Left renal cortex interstitium (tissue), 4 donors: ENCODE measurements around the gene ZNF664. TPM values are rescaled to one million over a fixed set of nuclear protein-coding genes. Genes with fewer than 3 reads are reported as not detected.
"Not testable (repeated sequence)": the region's sequence is repeated elsewhere in the genome, so short reads cannot be mapped to it uniquely, and the experiment has no call there.

ENCODE experiments used
- DNase-seq, 4 donors: peaks; one replicate each; pipeline ENCODE4 v3.0.0-alpha.2; 2013; ENCODE audit warnings: low read depth in 4 of 4, low spot score in 2 of 4, missing footprints in 1 of 4
- polyA plus RNA-seq, 4 donors: library from polyadenylated mRNA; unstranded; fragments of 120-200 nt; gene quantifications; one replicate each; pipeline ENCODE4 v1.2.1, GENCODE V29; 2013; ENCODE audit not compliant: insufficient read length in 4 of 4

ZNF664 gene
- polyA plus RNA-seq, 4 donors, result 158 to 180 (median 163) TPM

DNA sequence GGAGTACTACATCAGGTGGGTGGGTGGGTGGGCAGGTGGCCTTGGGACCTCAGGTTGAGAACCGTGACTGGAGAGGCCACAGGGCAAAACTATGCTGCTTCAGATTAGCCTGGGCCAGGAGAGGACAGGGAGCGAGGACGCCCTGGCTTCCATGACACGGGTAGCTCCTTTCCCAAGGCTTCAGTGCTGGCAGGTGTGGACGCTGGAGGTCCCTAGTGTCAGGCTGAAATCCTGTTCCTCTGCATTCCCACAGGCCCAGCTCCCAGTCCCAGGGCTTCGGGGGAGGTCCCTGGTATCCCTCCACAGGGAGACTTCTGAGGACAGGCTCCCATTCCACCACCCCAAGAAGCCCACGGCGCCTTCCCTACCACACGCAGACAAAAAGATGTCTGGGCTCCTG, 32.0 kb upstream of the ZNF664 start:
- no peak for DNase-seq

- DNase-seq, result no peak
These were observed 31.3 kb upstream of the ZNF664 start for GRCh38 chr12:123941624-123942237.

- no peak for DNase-seq
These were observed 30.8 kb upstream of the ZNF664 start for GRCh38 chr12:123942238-123942653.

GRCh38 chr12:123942911-123943648, 29.9 kb upstream of the ZNF664 start:
- DNase-seq, result no peak

- no peak for DNase-seq
These were observed 29.2 kb upstream of the ZNF664 start for GRCh38 chr12:123943816-123944215.

DNA sequence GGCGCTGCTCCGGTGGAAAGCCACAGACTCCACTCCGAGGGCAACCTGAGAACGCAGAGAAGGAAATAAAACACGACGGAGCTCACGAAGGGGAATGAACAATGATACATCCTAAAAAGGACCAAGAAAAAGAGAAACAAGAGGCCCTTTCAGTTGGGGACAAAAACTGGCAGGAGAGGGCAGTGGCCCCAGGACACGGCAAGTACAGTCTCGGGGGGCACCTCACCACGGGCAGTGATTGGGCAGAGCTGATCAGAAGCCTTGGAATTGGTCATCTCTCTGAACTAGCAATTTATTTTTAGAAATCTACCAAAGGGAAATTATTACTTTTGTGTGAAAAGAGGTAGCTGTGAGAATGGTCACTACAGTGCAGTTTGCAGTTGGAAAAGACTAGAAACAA, 28.3 kb upstream of the ZNF664 start:
- DNase-seq, result no peak

- no peak for DNase-seq
These were observed 27.5 kb upstream of the ZNF664 start for GRCh38 chr12:123945287-123946151.

- no peak for DNase-seq
These were observed 26.9 kb upstream of the ZNF664 start for GRCh38 chr12:123946152-123946515.

DNA sequence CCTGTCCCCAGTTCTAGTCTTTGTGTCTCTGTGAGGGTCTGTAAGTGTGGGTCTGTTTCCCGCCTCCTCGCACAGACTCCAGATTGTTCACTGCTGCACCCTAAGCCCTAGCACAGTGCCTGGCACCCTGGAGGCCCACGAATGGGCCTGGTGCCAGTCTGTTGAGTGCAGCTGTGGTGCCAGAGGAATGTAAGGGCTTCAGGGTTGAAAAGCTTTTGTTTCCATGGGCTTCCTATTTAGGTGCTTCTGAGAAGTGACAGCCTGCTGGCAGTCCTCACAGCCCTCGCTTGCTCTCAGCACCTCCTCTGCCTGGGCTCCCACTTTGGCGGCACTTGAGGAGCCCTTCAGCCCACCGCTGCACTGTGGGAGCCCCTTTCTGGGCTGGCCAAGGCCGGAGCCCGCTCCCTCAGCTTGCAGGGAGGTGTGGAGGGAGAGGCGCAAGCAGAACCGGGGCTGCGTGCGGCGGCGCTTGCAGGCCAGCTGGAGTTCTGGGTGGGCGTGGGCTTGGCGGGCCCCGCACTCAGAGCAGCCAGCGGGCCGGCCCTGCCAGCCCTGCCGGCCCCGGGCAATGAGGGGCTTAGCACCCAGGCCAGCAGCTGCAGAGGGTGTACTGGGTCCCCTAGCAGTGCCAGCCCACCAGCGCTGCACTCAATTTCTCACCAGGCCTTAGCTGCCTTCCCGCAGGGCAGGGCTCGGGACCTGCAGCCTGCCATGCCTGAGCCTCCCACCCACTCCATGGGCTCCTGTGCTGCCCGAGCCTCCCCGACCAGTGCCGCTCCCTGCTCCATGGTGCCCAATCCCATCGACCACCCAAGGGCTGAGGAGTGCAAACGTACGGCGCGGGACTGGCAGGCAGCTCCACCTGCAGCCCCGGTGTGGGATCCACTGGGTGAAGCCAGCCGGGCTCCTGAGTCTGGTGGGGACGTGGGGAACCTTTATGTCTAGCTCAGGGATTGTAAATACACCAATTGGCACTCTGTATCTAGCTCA, 26.2 kb upstream of the ZNF664 start:
- not testable (repeated sequence) for DNase-seq

DNA sequence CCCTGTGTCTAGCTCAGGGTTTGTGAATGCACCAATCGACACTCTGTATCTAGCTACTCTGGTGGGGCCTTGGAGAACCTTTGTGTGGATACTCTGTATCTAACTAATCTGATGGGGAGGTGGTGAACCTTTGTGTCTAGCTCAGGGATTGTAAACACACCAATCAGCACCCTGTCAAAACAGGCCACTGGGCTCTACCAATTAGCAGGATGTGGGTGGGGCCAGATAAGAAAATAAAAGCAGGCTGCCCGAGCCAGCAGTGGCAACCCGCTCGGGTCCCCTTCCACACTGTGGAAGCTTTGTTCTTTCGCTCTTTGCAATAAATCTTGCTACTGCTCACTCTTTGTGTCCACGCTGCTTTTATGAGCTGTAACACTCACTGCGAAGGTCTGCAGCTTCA, 25.5 kb upstream of the ZNF664 start:
- not testable (repeated sequence) for DNase-seq

- no peak for DNase-seq
These were observed 24.6 kb upstream of the ZNF664 start for GRCh38 chr12:123948401-123948795.

- no peak for DNase-seq
These were observed 23.9 kb upstream of the ZNF664 start for GRCh38 chr12:123948796-123949769.

- no peak for DNase-seq
These were observed 23.2 kb upstream of the ZNF664 start for GRCh38 chr12:123949770-123950165.

DNA sequence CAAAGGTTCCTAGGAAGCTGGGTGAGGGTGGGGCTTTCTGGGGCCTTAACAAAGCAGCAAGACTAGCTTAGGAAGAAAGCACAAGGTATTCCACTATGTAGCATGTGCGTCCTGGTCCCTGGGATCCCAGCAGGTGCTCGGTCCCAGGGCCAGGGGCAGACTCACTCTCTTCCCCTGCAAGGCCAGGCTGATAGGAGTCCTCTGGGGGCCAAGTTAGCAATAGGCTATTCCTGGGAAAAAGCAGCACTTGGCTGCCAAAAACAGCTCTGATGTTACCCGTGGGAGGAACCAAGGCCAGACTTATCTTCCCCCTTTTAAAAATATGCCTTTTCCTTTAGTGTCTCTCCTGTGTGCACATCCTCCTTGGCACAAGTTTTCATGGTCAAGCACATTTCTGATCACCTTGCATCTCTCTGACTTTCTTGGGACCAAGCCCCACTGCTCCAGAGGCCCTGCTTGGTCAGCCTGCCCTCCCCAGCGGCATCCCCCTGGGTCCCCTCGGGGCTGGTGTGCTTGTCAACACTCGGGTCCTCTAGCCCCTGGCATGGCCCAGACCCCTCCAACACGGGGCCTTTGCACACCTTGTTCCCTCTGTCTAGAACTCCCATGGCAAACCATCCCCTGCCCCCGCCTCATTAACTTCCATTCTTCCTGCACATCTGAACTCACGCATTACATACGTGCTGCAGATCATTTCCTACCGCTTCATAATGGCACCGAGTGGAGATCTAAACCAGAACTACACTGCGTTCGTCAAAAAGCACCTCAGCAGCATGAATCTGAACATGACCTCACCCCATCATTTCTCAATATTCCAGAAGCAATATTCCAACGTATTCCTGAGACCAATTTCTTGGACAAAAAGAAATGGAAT, 22.3 kb upstream of the ZNF664 start:
- DNase-seq, result no peak

GRCh38 chr12:123951467-123951866, 21.5 kb upstream of the ZNF664 start:
- DNase-seq, result no peak

DNA sequence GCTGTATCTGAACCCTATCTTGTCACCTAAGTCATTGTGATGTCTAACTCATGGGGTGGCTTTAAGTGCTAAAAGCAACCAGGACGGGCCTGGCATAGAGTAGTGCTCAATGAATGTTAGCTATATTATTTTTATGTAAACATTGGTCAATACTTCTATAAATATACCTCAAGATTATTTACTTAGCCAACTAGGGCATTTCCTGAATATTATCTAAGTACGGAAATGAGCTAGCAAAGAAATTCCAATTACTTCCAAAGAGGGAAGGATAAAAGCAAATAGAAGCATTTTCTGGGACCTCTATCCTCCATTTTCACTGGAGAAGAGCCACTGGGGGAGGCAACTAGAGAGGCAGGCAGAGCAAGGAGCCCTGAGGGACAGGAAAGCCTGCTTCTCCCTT, 21.0 kb upstream of the ZNF664 start:
- DNase-seq, result no peak

- DNase-seq, result no peak
These were observed 18.2 kb upstream of the ZNF664 start for GRCh38 chr12:123954647-123955350.

DNA sequence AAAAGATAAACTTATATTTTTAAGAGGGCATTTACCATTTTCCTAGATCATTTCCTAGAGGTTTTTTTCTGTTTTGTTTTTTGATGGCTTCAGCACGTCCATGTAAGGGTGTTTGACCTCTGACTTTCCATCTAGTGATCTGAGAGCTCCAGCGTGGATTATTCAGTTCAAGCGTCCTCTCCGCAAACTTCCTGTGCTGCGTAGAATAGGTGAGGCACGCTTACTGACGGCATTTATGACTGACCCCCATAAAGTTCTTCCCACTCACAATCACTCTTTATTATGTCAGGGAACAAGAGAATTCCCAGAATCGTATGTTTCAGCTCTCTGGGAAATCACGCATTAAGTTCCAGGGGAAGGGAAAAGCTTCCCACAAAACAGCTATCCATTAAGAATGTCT, 16.8 kb upstream of the ZNF664 start:
- no peak for DNase-seq
